Bronchial epithelial cell (primary cell): ENCODE data around the gene ZIM2. TPM values are rescaled to one million over a fixed set of nuclear protein-coding genes. Genes with fewer than 3 reads are reported as not detected.

Experiments
- DNase-seq: peaks from one replicate; pipeline ENCODE4 v3.0.0-alpha.2; 2010; ENCODE audit warnings: low read depth
- FAIRE-seq: peaks from 2 replicates; lab custom pipeline; 2011; peaks lifted over from hg19 to GRCh38; lab: Jason Lieb, UNC
- H3K27me3 ChIP-seq: 2 replicates; pipeline ENCODE4 v1.5.1; 2011; ENCODE audit warnings: low read length; ENCODE audit not compliant: control insufficient read depth, insufficient read depth
- H3K36me3 ChIP-seq: 2 replicates; pipeline ENCODE4 v1.5.1; 2011; ENCODE audit warnings: low read length; ENCODE audit not compliant: control insufficient read depth, insufficient read depth
- H3K4me3 ChIP-seq: 2 replicates; pipeline ENCODE4 v1.5.1; 2011; ENCODE audit warnings: mild to moderate bottlenecking, low read depth, low read length, control low read depth
- total RNA-seq: library from RNA; depleted of rRNA; stranded (reverse); fragments of >200 nt; gene quantifications from 2 replicates; pipeline ENCODE4 v1.2.1, GENCODE V29; 2014
- TF ChIP-seq, protein P1 (sequence below): IDR thresholded peaks from 2 replicates; pipeline ENCODE4 v1.5.1; 2011; ENCODE audit warnings: mild to moderate bottlenecking, moderate library complexity, low read length, control low read depth, inconsistent platforms; ENCODE audit not compliant: insufficient read depth, severe bottlenecking

ZIM2 gene
- total RNA-seq, 1 donor from 2014 or later, result not detected

DNA sequence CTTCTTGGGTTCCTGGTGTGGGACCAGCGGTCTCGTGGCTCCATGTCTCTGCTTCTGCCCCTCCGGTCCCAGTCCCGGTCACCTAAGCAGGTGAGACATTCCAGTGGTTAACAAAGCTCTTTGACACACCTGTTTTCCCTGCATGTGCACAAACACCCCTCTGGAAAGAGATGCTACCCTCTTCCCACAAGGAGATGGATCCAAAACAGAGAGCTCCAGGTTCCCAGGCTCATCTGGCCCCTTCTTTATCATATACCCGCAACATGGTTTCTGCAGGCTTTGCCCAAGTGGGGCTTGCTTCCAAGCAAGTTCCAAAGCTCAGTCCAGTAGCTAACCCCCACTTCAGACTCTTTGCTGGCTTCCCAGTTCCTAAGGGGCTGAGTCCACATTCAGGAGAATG is 17.8 kb downstream of the ZIM2 start:
- FAIRE-seq, result no peak
- no peak for DNase-seq
- Histone ChIP-seq H3K4me3 (no peak overlapping the region), H3K36me3 (no peaks in the 10 kb centered on the region), H3K27me3 (no peaks in the 10 kb centered on the region)
- TF ChIP-seq, protein P1, sequence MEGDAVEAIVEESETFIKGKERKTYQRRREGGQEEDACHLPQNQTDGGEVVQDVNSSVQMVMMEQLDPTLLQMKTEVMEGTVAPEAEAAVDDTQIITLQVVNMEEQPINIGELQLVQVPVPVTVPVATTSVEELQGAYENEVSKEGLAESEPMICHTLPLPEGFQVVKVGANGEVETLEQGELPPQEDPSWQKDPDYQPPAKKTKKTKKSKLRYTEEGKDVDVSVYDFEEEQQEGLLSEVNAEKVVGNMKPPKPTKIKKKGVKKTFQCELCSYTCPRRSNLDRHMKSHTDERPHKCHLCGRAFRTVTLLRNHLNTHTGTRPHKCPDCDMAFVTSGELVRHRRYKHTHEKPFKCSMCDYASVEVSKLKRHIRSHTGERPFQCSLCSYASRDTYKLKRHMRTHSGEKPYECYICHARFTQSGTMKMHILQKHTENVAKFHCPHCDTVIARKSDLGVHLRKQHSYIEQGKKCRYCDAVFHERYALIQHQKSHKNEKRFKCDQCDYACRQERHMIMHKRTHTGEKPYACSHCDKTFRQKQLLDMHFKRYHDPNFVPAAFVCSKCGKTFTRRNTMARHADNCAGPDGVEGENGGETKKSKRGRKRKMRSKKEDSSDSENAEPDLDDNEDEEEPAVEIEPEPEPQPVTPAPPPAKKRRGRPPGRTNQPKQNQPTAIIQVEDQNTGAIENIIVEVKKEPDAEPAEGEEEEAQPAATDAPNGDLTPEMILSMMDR, result no peak

DNA sequence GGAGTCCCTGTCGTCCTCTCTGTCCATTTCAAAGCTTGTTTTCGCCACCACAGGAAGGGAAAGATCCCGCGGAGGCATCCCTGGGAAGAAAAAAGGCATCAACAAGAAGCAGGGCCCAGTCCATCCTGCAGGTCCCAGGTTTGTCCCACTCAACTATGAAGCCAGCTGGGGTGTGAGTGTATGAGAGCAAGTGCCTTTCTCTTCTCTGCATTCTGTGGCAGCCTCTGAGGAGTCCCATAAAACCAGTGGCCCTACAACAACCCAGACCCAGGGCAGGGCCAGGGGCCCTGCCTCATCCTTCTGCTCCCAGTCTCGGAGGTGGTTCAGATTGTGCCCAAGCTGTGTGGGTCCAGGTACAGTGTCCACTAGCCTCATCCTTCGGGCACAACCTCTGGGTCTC is 18.9 kb downstream of the ZIM2 start:
- no peaks in the 10 kb centered on the region for H3K36me3 ChIP-seq
- H3K4me3 ChIP-seq, result no peak overlapping the region
- TF ChIP-seq, protein P1, result no peak
- FAIRE-seq (no peak), DNase-seq (no peak)
- H3K27me3 ChIP-seq, result no peaks in the 10 kb centered on the region

DNA sequence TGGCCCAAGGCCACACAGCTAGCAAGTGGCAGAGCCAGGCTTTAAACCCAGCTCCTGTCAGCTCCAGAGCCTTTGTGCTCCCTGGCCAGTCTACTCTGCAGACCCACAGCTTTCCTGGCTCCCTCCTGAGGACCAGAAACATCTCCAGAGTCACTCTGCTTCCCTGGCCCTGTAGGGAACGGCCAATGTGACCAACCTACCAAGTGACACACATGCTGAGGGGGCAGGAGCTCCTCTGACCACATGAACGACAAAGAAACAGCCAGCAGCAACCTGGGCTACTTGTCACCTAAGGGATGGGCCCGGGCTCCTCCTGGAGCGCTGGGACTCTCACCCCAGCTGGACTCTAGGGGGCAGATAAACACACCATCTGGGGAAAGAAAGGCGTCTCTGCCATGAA is 19.3 kb downstream of the ZIM2 start:
- FAIRE-seq (no peak), DNase-seq (no peak)
- TF ChIP-seq, protein P1, result no peak
- Histone ChIP-seq H3K36me3 (no peaks in the 10 kb centered on the region), H3K4me3 (no peak overlapping the region), H3K27me3 (no peaks in the 10 kb centered on the region)

DNA sequence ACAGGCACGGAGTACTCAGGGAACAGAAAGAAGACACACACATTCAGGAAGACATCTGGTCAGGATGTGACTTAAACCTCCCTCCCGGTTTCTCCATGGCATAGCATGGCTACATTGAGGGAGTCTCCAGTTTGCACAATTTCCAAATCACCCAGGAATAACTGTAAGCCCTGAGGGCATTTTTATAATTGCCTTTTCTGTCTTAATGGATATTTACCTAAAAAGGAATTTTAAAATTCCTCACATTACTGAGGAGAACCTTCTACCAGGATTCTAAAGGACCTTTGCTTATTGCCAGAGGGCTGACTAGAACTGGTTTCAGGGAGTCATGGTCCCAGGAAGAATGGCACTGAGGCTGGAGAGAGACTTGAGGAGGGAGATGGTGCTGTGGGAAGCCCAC is 21.4 kb downstream of the ZIM2 start:
- DNase-seq, result no peak
- Histone ChIP-seq H3K27me3 (no peaks in the 10 kb centered on the region), H3K36me3 (no peaks in the 10 kb centered on the region), H3K4me3 (no peak overlapping the region)
- FAIRE-seq, result no peak
- TF ChIP-seq, protein P1, result no peak

DNA sequence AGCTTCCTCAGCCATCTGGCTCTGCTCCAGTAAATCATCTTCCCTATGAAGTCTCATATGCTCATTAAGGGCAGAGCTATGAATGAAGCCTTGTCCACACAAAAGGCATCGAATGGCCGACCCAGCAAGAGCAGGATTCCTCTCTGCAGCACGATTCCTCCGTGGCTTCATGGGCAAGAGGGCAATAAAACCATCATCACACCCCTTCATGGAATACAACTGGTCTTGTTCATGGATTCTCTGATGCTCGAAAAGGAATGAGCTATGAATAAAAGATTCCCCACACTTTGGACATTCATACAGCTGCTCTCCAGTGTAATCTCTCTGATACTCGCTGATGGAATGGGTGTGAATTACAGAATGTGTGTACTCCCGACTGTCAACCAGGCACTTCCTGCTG is 25.9 kb downstream of the ZIM2 start:
- TF ChIP-seq, protein P1, result no peak
- DNase-seq, result no peak
- Histone ChIP-seq H3K27me3 (no peaks in the 10 kb centered on the region), H3K4me3 (no peak overlapping the region), H3K36me3 (no peaks in the 10 kb centered on the region)
- FAIRE-seq, result no peak

DNA sequence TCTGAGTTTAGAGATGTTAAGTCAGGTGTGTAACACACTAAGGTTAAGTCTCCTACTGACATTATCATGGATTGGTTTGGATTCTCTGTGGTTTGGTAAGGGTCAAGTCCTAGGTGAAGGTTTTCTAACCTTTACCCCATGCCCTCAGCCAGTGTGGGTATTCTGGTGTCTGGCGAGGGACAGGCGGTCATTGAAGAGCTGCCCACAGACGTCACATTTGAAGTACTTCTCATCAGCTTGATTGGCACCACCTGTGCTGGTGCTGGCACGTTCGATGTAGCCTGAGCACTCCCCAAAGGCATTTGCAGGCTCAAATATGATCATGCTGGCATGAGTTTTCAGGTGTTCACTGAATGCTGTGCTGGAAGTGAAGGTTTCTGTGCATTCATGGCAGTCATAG is 27.0 kb downstream of the ZIM2 start:
- Histone ChIP-seq H3K4me3 (no peak overlapping the region), H3K27me3 (no peaks in the 10 kb centered on the region), H3K36me3 (no peaks in the 10 kb centered on the region)
- DNase-seq (no peak), FAIRE-seq (no peak)
- TF ChIP-seq, protein P1, result no peak
